Measurements from ENCODE around the gene GATC.

Gene GATC

GRCh38 chr12:120498870-120499515, 52.7 kb downstream of the GATC start:
- no peak for DNase-seq (ENCODE audit: low spot score)

- DNase-seq (ENCODE audit: low spot score), result no peak
Observed at GRCh38 chr12:120500581-120500980, 54.3 kb downstream of the GATC start.

GRCh38 chr12:120504587-120504986, 58.3 kb downstream of the GATC start:
- DNase-seq (ENCODE audit: low spot score), result no peak

GRCh38 chr12:120508537-120508936, 62.3 kb downstream of the GATC start:
- DNase-seq (ENCODE audit: low spot score), result no peak

Data from RKO (cell line).